GM12874 (cell line): Measurements from ENCODE around the gene KRTAP10-10.

ENCODE experiments used
- TF ChIP-seq, protein P1 (sequence below): IDR thresholded peaks from 2 replicates; pipeline ENCODE4 v1.5.1; 2011; ENCODE audit warnings: low read depth, mild to moderate bottlenecking, control low read depth, low read length, moderate library complexity; ENCODE audit not compliant: insufficient read depth

KRTAP10-10 gene

GRCh38 chr21:44612029-44612486 lies 25.1 kb upstream of the KRTAP10-10 start, which contains the start of gene KRTAP10-8:
Gene KRTAP10-8, plus strand, starts transcription at chr21:44612079. Its CDS starts 22 bp downstream, at chr21:44612101.
- TF ChIP-seq, protein P1, sequence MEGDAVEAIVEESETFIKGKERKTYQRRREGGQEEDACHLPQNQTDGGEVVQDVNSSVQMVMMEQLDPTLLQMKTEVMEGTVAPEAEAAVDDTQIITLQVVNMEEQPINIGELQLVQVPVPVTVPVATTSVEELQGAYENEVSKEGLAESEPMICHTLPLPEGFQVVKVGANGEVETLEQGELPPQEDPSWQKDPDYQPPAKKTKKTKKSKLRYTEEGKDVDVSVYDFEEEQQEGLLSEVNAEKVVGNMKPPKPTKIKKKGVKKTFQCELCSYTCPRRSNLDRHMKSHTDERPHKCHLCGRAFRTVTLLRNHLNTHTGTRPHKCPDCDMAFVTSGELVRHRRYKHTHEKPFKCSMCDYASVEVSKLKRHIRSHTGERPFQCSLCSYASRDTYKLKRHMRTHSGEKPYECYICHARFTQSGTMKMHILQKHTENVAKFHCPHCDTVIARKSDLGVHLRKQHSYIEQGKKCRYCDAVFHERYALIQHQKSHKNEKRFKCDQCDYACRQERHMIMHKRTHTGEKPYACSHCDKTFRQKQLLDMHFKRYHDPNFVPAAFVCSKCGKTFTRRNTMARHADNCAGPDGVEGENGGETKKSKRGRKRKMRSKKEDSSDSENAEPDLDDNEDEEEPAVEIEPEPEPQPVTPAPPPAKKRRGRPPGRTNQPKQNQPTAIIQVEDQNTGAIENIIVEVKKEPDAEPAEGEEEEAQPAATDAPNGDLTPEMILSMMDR, result no peak

- TF ChIP-seq, protein P1, result no peak
Measured at GRCh38 chr21:44612669-44613229, 24.4 kb upstream of the KRTAP10-10 start.

- TF ChIP-seq, protein P1, result no peak
Measured at GRCh38 chr21:44613386-44614155, 23.6 kb upstream of the KRTAP10-10 start.

- TF ChIP-seq, protein P1, result no peak
Measured at GRCh38 chr21:44614161-44614631, 23.0 kb upstream of the KRTAP10-10 start.

DNA sequence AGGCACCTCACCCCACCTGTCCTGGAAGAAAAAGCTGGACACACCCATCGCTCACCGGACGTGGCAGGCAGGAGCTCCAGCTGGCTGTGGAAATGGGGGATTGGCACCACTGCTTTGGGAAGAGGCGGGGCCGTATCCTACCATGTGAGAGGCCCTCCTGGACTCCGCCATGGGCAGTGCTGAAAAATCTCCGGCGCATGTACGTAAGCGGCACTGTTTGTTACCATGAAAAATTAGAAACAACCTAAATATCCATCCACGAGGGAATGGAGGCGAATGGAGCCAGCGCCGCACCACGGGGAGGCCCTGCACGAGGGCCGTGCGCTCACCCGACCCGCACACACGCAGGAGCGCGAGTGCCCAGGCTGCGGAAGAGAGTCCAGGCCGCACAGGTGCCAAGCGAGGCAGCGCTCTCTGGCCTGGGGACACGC lies 22.2 kb upstream of the KRTAP10-10 start:
- TF ChIP-seq, protein P1, result no peak

- TF ChIP-seq, protein P1, result no peak
Measured at GRCh38 chr21:44615466-44615865, 21.7 kb upstream of the KRTAP10-10 start.

DNA sequence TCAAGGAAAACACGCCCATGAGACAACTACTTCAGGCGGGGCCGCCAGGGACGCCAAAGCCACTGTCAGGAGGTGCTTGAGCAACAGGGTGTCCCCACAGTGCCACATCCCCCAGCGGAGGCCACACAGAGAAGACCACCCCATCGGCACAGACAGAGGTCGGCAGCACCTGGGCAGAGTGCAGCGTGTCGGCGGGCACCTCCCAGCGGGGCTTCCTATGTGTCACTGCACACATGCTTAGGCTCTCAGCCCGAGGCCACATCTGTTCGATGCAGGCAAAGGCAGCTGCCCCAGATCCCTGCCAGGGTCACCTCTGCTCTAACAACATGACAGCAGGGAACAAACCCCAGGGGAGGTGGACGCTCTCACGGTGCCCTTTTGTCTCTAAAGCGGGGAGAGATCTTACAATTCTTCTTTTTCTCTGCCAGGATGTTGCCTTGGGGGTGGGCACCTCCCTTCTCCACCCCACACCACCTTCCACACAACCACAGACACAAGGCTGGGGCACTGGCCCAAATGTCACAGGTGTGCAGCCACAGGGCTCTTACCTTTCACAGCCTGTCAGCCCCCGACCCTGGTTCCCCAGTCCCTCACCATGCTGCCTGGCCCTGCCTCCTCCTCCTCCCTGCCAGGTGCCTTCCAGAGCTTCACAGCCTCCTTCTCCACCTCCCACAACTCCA lies 21.1 kb upstream of the KRTAP10-10 start:
- TF ChIP-seq, protein P1, result no peak
